ENCODE measurements around the gene ARHGEF26.

DNA sequence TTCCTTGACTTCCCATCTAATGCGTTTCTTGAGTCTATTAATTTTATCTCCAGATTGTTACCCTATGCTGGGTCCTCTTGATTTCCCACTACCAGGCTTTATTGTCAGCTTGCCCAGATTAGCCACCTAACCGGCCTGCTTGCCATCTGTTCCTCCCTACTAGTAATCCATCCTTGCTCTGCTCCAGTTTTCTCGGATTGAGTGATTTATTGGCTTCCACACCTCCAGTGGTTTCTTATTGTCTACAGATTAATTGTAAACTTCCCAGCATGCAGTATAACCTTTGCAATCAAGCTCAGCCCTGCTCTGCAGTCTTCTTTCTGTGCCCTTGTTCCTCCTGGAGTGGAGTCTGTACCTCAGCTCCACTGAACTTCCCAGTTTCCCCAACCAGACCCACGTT, 63.4 kb downstream of the ARHGEF26 start:
- no peak for TF ChIP-seq ARNTL (CRISPR knock-in tag; IDR thresholded peaks at IDR 0.05; ENCODE audit: borderline replicate concordance, low read depth)
- TF ChIP-seq, protein P1, sequence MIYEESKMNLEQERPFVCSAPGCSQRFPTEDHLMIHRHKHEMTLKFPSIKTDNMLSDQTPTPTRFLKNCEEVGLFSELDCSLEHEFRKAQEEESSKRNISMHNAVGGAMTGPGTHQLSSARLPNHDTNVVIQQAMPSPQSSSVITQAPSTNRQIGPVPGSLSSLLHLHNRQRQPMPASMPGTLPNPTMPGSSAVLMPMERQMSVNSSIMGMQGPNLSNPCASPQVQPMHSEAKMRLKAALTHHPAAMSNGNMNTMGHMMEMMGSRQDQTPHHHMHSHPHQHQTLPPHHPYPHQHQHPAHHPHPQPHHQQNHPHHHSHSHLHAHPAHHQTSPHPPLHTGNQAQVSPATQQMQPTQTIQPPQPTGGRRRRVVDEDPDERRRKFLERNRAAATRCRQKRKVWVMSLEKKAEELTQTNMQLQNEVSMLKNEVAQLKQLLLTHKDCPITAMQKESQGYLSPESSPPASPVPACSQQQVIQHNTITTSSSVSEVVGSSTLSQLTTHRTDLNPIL (CRISPR knock-in tag; IDR thresholded peaks at IDR 0.05; ENCODE audit: low read depth): no peak
- no peak for TF ChIP-seq SNAI2 (CRISPR knock-in tag; IDR thresholded peaks at IDR 0.05)
- TF ChIP-seq, protein P2, sequence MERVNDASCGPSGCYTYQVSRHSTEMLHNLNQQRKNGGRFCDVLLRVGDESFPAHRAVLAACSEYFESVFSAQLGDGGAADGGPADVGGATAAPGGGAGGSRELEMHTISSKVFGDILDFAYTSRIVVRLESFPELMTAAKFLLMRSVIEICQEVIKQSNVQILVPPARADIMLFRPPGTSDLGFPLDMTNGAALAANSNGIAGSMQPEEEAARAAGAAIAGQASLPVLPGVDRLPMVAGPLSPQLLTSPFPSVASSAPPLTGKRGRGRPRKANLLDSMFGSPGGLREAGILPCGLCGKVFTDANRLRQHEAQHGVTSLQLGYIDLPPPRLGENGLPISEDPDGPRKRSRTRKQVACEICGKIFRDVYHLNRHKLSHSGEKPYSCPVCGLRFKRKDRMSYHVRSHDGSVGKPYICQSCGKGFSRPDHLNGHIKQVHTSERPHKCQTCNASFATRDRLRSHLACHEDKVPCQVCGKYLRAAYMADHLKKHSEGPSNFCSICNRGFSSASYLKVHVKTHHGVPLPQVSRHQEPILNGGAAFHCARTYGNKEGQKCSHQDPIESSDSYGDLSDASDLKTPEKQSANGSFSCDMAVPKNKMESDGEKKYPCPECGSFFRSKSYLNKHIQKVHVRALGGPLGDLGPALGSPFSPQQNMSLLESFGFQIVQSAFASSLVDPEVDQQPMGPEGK (CRISPR knock-in tag; IDR thresholded peaks at IDR 0.05; ENCODE audit: borderline replicate concordance): no peak
- TF ChIP-seq, protein P3, sequence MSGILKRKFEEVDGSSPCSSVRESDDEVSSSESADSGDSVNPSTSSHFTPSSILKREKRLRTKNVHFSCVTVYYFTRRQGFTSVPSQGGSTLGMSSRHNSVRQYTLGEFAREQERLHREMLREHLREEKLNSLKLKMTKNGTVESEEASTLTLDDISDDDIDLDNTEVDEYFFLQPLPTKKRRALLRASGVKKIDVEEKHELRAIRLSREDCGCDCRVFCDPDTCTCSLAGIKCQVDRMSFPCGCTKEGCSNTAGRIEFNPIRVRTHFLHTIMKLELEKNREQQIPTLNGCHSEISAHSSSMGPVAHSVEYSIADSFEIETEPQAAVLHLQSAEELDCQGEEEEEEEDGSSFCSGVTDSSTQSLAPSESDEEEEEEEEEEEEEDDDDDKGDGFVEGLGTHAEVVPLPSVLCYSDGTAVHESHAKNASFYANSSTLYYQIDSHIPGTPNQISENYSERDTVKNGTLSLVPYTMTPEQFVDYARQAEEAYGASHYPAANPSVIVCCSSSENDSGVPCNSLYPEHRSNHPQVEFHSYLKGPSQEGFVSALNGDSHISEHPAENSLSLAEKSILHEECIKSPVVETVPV (CRISPR knock-in tag; IDR thresholded peaks at IDR 0.05): no peak
- no peak for TF ChIP-seq ZC3H10 (CRISPR knock-in tag; IDR thresholded peaks at IDR 0.05)
- TF ChIP-seq ZFP30 (CRISPR knock-in tag; IDR thresholded peaks at IDR 0.05): no peak
- no peak for TF ChIP-seq ZNF8 (CRISPR knock-in tag; IDR thresholded peaks at IDR 0.05)
- TF ChIP-seq ZNF70 (CRISPR knock-in tag; IDR thresholded peaks at IDR 0.05): no peak
- no peak for TF ChIP-seq ZFP3 (CRISPR knock-in tag; IDR thresholded peaks at IDR 0.05)
- TF ChIP-seq RARB (CRISPR knock-in tag; IDR thresholded peaks at IDR 0.05): no peak
- TF ChIP-seq GLIS3 (CRISPR knock-in tag; IDR thresholded peaks at IDR 0.05): no peak
- TF ChIP-seq ESRRG (CRISPR knock-in tag; IDR thresholded peaks at IDR 0.05): no peak
- TF ChIP-seq CSDC2 (CRISPR knock-in tag; IDR thresholded peaks at IDR 0.05): no peak
